HepG2 (cell line): ENCODE results near the gene ATAD3A. TPM values are rescaled to one million over a fixed set of nuclear protein-coding genes. Genes with fewer than 3 reads are reported as not detected.
"Not testable (repeated sequence)": the region's sequence is repeated elsewhere in the genome, so short reads cannot be mapped to it uniquely, and the experiment has no call there.

Experiments used
- ATAC-seq: fragments of 200-7000 bp; cut with Tn5 transposase; 3 replicates; pipeline ENCODE4 v1.9.1; 2020; ENCODE audit warnings: mild to moderate bottlenecking, moderate library complexity
- BruUV-seq: library from RNA; stranded (reverse); fragments of 400-500 nt; replicated peaks from 2 replicates; lab custom pipeline; 2021; lab: Mats Ljungman, UMichigan
- CTCF ChIA-PET: fragments of 300-600 bp; formaldehyde crosslinking; extraction: SDS; loops from one replicate; lab custom pipeline; 2021; ENCODE audit warnings: low total read pairs, inconsistent platforms, low intra/inter-chr PET ratio; lab: Yijun Ruan, JAX
- POLR2A ChIA-PET: fragments of 350-600 bp; sonication (Branson Sonifier 250); formaldehyde crosslinking; loops from one replicate; lab custom pipeline; 2020; ENCODE audit warnings: antibody characterized with exemption, inconsistent platforms; lab: Yijun Ruan, JAX
- DNase-seq: peaks from one replicate; pipeline ENCODE4 v3.0.0-alpha.2; 2015; ENCODE audit warnings: low spot score
- FAIRE-seq: peaks from 3 replicates; lab custom pipeline; 2011; peaks lifted over from hg19 to GRCh38; lab: Jason Lieb, UNC
- H2AFZ ChIP-seq: one replicate; pipeline ENCODE4 v1.6.1; 2011; ENCODE audit warnings: low read length, inconsistent platforms
- H3K27ac ChIP-seq: fragments of 300-600 bp; 3 replicates; pipeline ENCODE4 v1.8.0; 2011; ENCODE audit warnings: mixed run types, mild to moderate bottlenecking, mixed read lengths, low read length, inconsistent platforms; ENCODE audit not compliant: insufficient read depth; ENCODE audit errors: extremely low read length
- H3K27me3 ChIP-seq, 2 experiments: fragments of 200-600 bp in 1 of 2; 2 replicates in 1 of 2; 3 replicates in 1 of 2; pipeline versions ENCODE4 v1.6.0 to v1.8.0; 2011; ENCODE audit warnings: low read length in 2 of 2, mild to moderate bottlenecking in 2 of 2, moderate library complexity in 2 of 2, inconsistent platforms in 1 of 2; ENCODE audit not compliant: insufficient read depth in 2 of 2, control insufficient read depth in 1 of 2
- H3K36me3 ChIP-seq, 2 experiments: fragments of 200-600 bp in 1 of 2; replicated peaks in 1 of 2; 2 replicates in 1 of 2; 3 replicates in 1 of 2; pipeline versions ENCODE4 v1.5.1 to v1.8.0; 2011; ENCODE audit warnings: low read length in 2 of 2, inconsistent platforms in 1 of 2; ENCODE audit not compliant: insufficient read depth in 2 of 2, control insufficient read depth in 1 of 2
- H3K4me1 ChIP-seq: 2 replicates; pipeline ENCODE4 v1.5.1; 2012; ENCODE audit warnings: low read length, inconsistent platforms; ENCODE audit not compliant: insufficient read depth
- H3K4me2 ChIP-seq: 2 replicates; pipeline ENCODE4 v1.6.0; 2011; ENCODE audit warnings: low read depth, low read length, inconsistent platforms
- H3K4me3 ChIP-seq, 3 experiments: fragments of 200-600 bp in 1 of 3; sonication (generic), shearing (Covaris generic) in 1 of 3; replicated peaks in 1 of 3; 2 replicates each; pipeline ENCODE4 v1.5.1; 2011 to 2016; ENCODE audit warnings: low read length in 3 of 3, inconsistent platforms in 2 of 3, low read depth in 2 of 3, mild to moderate bottlenecking in 2 of 3, control low read depth in 1 of 3, mixed read lengths in 1 of 3; ENCODE audit not compliant: insufficient read depth in 1 of 3
- H3K79me2 ChIP-seq: one replicate; pipeline ENCODE4 v1.6.1; 2011; ENCODE audit warnings: low read length, inconsistent platforms; ENCODE audit not compliant: insufficient read depth
- H3K9ac ChIP-seq: 2 replicates; pipeline ENCODE4 v1.6.0; 2011; ENCODE audit warnings: mild to moderate bottlenecking, low read depth, low read length, inconsistent platforms; ENCODE audit not compliant: insufficient read depth
- H3K9me3 ChIP-seq: 2 replicates; pipeline ENCODE4 v1.5.1; 2012; ENCODE audit warnings: mild to moderate bottlenecking, low read length
- H4K20me1 ChIP-seq: 2 replicates; pipeline ENCODE4 v1.6.0; 2011; ENCODE audit warnings: inconsistent platforms, mild to moderate bottlenecking, low read length, moderate library complexity; ENCODE audit not compliant: insufficient read depth
- ASH2L ChIP-seq: fragments of 300-600, 200-600 bp; sonication (generic); IDR thresholded peaks from 2 replicates; pipeline ENCODE4 v1.7.0; 2017; ENCODE audit warnings: low read depth, mild to moderate bottlenecking, moderate library complexity, mixed read lengths, low read length; ENCODE audit not compliant: insufficient read length
- GABPA ChIP-seq, 2 experiments: IDR thresholded peaks; 2 replicates each; pipeline ENCODE4 v1.6.1; 2011 to 2016; ENCODE audit warnings: low read depth in 2 of 2, low read length in 1 of 2, missing biosample characterization in 1 of 2, missing genetic modification characterization in 1 of 2
- GTF3A ChIP-seq: sonication (generic); formaldehyde crosslinking; conservative IDR thresholded peaks from 2 replicates; pipeline ENCODE4 v1.4.0; 2020; ENCODE audit warnings: mild to moderate bottlenecking, missing genetic modification reagents
- JUNB ChIP-seq: sonication (generic); formaldehyde crosslinking; IDR thresholded peaks from 2 replicates; pipeline ENCODE4 v1.8.0; 2022; ENCODE audit warnings: missing genetic modification reagents, mild to moderate bottlenecking, borderline replicate concordance
- NR2C2 ChIP-seq: sonication (generic); formaldehyde crosslinking; IDR thresholded peaks from 2 replicates; pipeline ENCODE4 v1.4.0; 2020; ENCODE audit warnings: missing genetic modification reagents, mild to moderate bottlenecking, moderate library complexity, borderline replicate concordance
- SMYD3 ChIP-seq: sonication (generic); formaldehyde crosslinking; IDR thresholded peaks from 2 replicates; pipeline ENCODE4 v1.8.1; 2023; ENCODE audit warnings: mild to moderate bottlenecking, missing genetic modification reagents
- ZBED4 ChIP-seq: sonication (generic); formaldehyde crosslinking; IDR thresholded peaks from 2 replicates; pipeline ENCODE4 v1.4.0; 2020; ENCODE audit warnings: missing genetic modification reagents, borderline replicate concordance
- ZNF788 ChIP-seq: sonication (generic); formaldehyde crosslinking; IDR thresholded peaks from 2 replicates; pipeline ENCODE4 v1.5.0; 2020; ENCODE audit warnings: mild to moderate bottlenecking, missing genetic modification reagents, borderline replicate concordance
- WGBS: methylation state at CpG from one replicate; pipeline ENCODE4 v1.1.6; 2017; ENCODE audit warnings: low lambda C conversion rate; 5-methylcytosine and 5-hydroxymethylcytosine counted together
- in situ Hi-C: cut with HindIII; loops from 2 replicates; pipeline ENCODE4 v1.10.0; 2017; ENCODE audit warnings: low pct_unique_long_range_greater_than_20kb; ENCODE audit not compliant: extremely low pct_ligation_motif_present
- intact Hi-C: fragments of 100-400 bp; cut with micrococcal nuclease; formaldehyde crosslinking; loops from one replicate; pipeline ENCODE4 v1.10.0; 2022; ENCODE audit not compliant: unreplicated experiment
- polyA plus RNA-seq, 8 experiments: library from polyadenylated mRNA; depleted of rRNA in 3 of 8; stranded (reverse) in 7 of 8; unstranded in 1 of 8; fragments of >200 nt; fragmentation: Illumina TruSeq in 4 of 8; extraction: Trizol in 4 of 8; gene quantifications; 2 replicates each; pipeline versions ENCODE4 v1.2.1 to v1.2.3, GENCODE V29; 2011 to 2016; ENCODE audit warnings: low read depth in 4 of 8, missing spikeins in 1 of 8, mixed read lengths in 1 of 8; ENCODE audit not compliant: insufficient read depth in 1 of 8
- total RNA-seq, 5 experiments: library from RNA; depleted of rRNA; stranded (reverse); fragments of >200 nt; fragmentation: Illumina TruSeq; extraction: Trizol; gene quantifications; 2 replicates each; pipeline ENCODE4 v1.2.3, GENCODE V29; 2016; ENCODE audit warnings: low read depth in 1 of 5

ATAD3A gene
- total and polyA plus RNA-seq, 2 of the 13 experiments (the other 11 are each of a cell fraction or from before 2014, with no cell fraction given), result 10.6 to 49.0 TPM

- no peak for TF ChIP-seq ZBED4
- TF ChIP-seq ASH2L, result no peak
- no peak for TF ChIP-seq NR2C2 (CRISPR knock-in tag)
- no peak for TF ChIP-seq ZNF788 (CRISPR knock-in tag)
- TF ChIP-seq JUNB, result no peak
- TF ChIP-seq SMYD3, result no peak
- no peak for TF ChIP-seq GABPA (IDR thresholded peaks at IDR 0.05; ENCODE audit: low read depth, low read length)
- TF ChIP-seq GABPA (CRISPR knock-in tag; IDR thresholded peaks at IDR 0.05; ENCODE audit: low read depth), result no peak
- no peak for TF ChIP-seq GTF3A (CRISPR knock-in tag)
Measured at GRCh38 chr1:1556505-1556904, 44.5 kb downstream of the ATAD3A start (continued).

- H3K9me3 ChIP-seq, H3K27me3 ChIP-seq, H3K79me2 ChIP-seq, ATAC-seq, FAIRE-seq, BruUV-seq, in situ Hi-C loops, H4K20me1 ChIP-seq, DNase-seq, H3K4me3 ChIP-seq, intact Hi-C loops, POLR2A ChIA-PET, H3K9ac ChIP-seq, H3K4me1 ChIP-seq, CTCF ChIA-PET, H3K4me2 ChIP-seq, H3K27ac ChIP-seq, H2AFZ ChIP-seq: not testable (repeated sequence)
- 98% methylated on average over 11 of the region's 11 CpGs for WGBS
- peaks cover 12% of the 10 kb centered on the region in 2 experiments; a peak in 4 of 5 replicates for H3K36me3 ChIP-seq
Measured at GRCh38 chr1:1556961-1557360, 45.0 kb downstream of the ATAD3A start.

GRCh38 chr1:1557688-1558087 is 45.7 kb downstream of the ATAD3A start:
- ATAC-seq, H3K9ac ChIP-seq, H3K4me1 ChIP-seq, H3K27ac ChIP-seq, DNase-seq, H3K9me3 ChIP-seq, FAIRE-seq, H4K20me1 ChIP-seq, H3K4me2 ChIP-seq, in situ Hi-C loops, CTCF ChIA-PET, H3K27me3 ChIP-seq, BruUV-seq, H3K4me3 ChIP-seq, H3K79me2 ChIP-seq, intact Hi-C loops, H2AFZ ChIP-seq: not testable (repeated sequence)
- peaks cover 15 to 19% of the 10 kb centered on the region in 2 experiments; a peak in 4 of 5 replicates for H3K36me3 ChIP-seq
- POLR2A ChIA-PET, result interaction anchor here (1.9 kb wide), 1 partner anchor 20 kb away, joined by 4 read pairs; no protein-coding TSS in a partner anchor
- WGBS, result 98% methylated on average over 7 of the region's 7 CpGs
